Measurements from ENCODE around the gene PEAK3. TPM values are rescaled to one million over a fixed set of nuclear protein-coding genes. Genes with fewer than 3 reads are reported as not detected.

The PEAK3 gene
- total RNA-seq, 1 donor from 2014 or later: 4.7 TPM

- intact Hi-C loops (cut with DNase I): loop anchor here (5.0 kb wide), 1 partner anchor 152 kb away; no protein-coding TSS in a partner anchor
- H3K36me3 ChIP-seq: peaks cover 19% of the 10 kb centered on the region in 2 donors
- H3K4me1 ChIP-seq: peaks cover 19 to 53% of the 10 kb centered on the region in 2 donors
- no peak for TF ChIP-seq CTCF (IDR thresholded peaks at IDR 0.05)
- H3K4me3 ChIP-seq: peak overlapping the region; percentile 46 to 68
- no peaks in the 10 kb centered on the region for H3K9me3 ChIP-seq
- no peaks in the 10 kb centered on the region for H3K27me3 ChIP-seq
- no peak for DNase-seq (ENCODE audit: low spot score in 2 of 2)
- H3K27ac ChIP-seq: peak overlapping the region; percentile 72 to 88
These were observed 41.9 kb downstream of the PEAK3 start for GRCh38 chr19:2239771-2240770.

- Histone ChIP-seq H3K9me3 (no peaks in the 10 kb centered on the region), H3K27ac (peak overlapping the region; percentile 72 to 88), H3K4me1 (peaks cover 19 to 55% of the 10 kb centered on the region in 2 donors), H3K27me3 (no peaks in the 10 kb centered on the region), H3K36me3 (peaks cover 10% of the 10 kb centered on the region in 2 donors), H3K4me3 (peak overlapping the region in 1 of 2 donors; percentile 68)
- TF ChIP-seq CTCF (IDR thresholded peaks at IDR 0.05): no peak
- no peak for DNase-seq (ENCODE audit: low spot score in 2 of 2)
- intact Hi-C loops (cut with DNase I): loop anchor here (5.0 kb wide), 1 partner anchor 153 kb away; no protein-coding TSS in a partner anchor
These were observed 42.8 kb downstream of the PEAK3 start for GRCh38 chr19:2239173-2239572.

- Histone ChIP-seq H3K4me3 (peak overlapping the region; percentile 85 to 100), H3K27ac (no peak overlapping the region), H3K27me3 (no peaks in the 10 kb centered on the region), H3K36me3 (peaks cover 6 to 10% of the 10 kb centered on the region in 2 donors), H3K4me1 (peaks cover 19 to 54% of the 10 kb centered on the region in 2 donors), H3K9me3 (no peaks in the 10 kb centered on the region)
- intact Hi-C loops (cut with DNase I): loop anchor here (2.0 to 5.0 kb wide), 2 partner anchors 91 to 154 kb away; partner anchors contain the start of genes LSM7 and SPPL2B
- DNase-seq (ENCODE audit: low spot score in 2 of 2): no peak
- TF ChIP-seq CTCF (IDR thresholded peaks at IDR 0.05): no peak
These were observed 44.2 kb downstream of the PEAK3 start for GRCh38 chr19:2237869-2238153.

GRCh38 chr19:2237051-2237868 lies 44.7 kb downstream of the PEAK3 start:
- Histone ChIP-seq H3K9me3 (no peaks in the 10 kb centered on the region), H3K36me3 (peaks cover 9 to 16% of the 10 kb centered on the region in 2 donors), H3K27ac (peak overlapping the region; percentile 97 to 98), H3K27me3 (no peaks in the 10 kb centered on the region), H3K4me1 (peaks cover 19 to 50% of the 10 kb centered on the region in 2 donors), H3K4me3 (peak overlapping the region; percentile 85 to 100)
- DNase-seq (ENCODE audit: low spot score in 2 of 2): no peak
- no peak for TF ChIP-seq CTCF (IDR thresholded peaks at IDR 0.05)
- intact Hi-C loops (cut with DNase I): loop anchor here (2.0 to 5.0 kb wide), 2 partner anchors 92 to 155 kb away; partner anchors contain the start of genes LSM7 and SPPL2B

GRCh38 chr19:2236314-2237050 lies 45.5 kb downstream of the PEAK3 start, which contains the start of the genes PLEKHJ1 and SF3A2:
Gene PLEKHJ1 (minus strand): TSS chr19:2236329. CDS start chr19:2236248, 81 bp downstream.
Gene SF3A2 (plus strand): TSS chr19:2236824. CDS start chr19:2243419, 6,595 bp downstream.
- Histone ChIP-seq H3K27ac (peak within 1 kb of the TSS; percentile 97 to 98), H3K36me3 (peaks cover 9 to 20% of the 10 kb centered on the region in 2 donors), H3K4me1 (peaks cover 19 to 44% of the 10 kb centered on the region in 2 donors), H3K9me3 (no peaks in the 10 kb centered on the region), H3K4me3 (peak within 1 kb of the TSS; percentile 85 to 100), H3K27me3 (no peaks in the 10 kb centered on the region)
- TF ChIP-seq CTCF (IDR thresholded peaks at IDR 0.05): peak; percentile 99 to 100 (median 99)
- DNase-seq (ENCODE audit: low spot score in 2 of 2): peak; percentile 86 to 98
- intact Hi-C loops (cut with DNase I): loop anchor here (1.0 to 5.0 kb wide), 8 partner anchors 33 to 156 kb away; partner anchors contain the start of genes AP3D1, IZUMO4, LSM7 and MOB3A

Measured in ascending aorta (tissue), 2 donors.